Neural cell (in vitro differentiated cells): ENCODE measurements around the gene SLC22A31. TPM values are rescaled to one million over a fixed set of nuclear protein-coding genes. Genes with fewer than 3 reads are reported as not detected.

Experiments used
- polyA plus RNA-seq: library from polyadenylated mRNA; depleted of rRNA; stranded (reverse); fragments of >200 nt; gene quantifications from 2 replicates; pipeline ENCODE4 v1.2.3, GENCODE V29; 2014

Gene SLC22A31
- polyA plus RNA-seq, 1 donor from 2014 or later, result not detected

Other genes with a start within 250 kb of the SLC22A31 start
- gene CBFA2T3, start 223.3 kb downstream of the SLC22A31 start, polyA plus RNA-seq, result 0.74 and 2.1 TPM in 2 replicates
- gene ACSF3, start 106.7 kb downstream of the SLC22A31 start, polyA plus RNA-seq, result 20.8 and 37.0 TPM in 2 replicates
- gene CDH15, start 28.8 kb downstream of the SLC22A31 start, polyA plus RNA-seq, result not detected in 2 replicates
- 14.7 and 16.3 TPM in 2 replicates for gene ZNF778, start 17.2 kb upstream of the SLC22A31 start, polyA plus RNA-seq